MM.1S (cell line): ENCODE data around the gene CLTA.
"Not testable (repeated sequence)": the region's sequence is repeated elsewhere in the genome, so short reads cannot be mapped to it uniquely, and the experiment has no call there.

Experiments
- DNase-seq: peaks from one replicate; pipeline ENCODE4 v3.0.0-alpha.2; 2015
- H2AFZ ChIP-seq: fragments of 300-600 bp; sonication (generic); 2 replicates; pipeline ENCODE4 v1.6.0; 2016; ENCODE audit warnings: antibody characterized with exemption, low read length
- H3F3A ChIP-seq: fragments of 300-600 bp; sonication (generic); 2 replicates; pipeline ENCODE4 v1.6.1; 2016; ENCODE audit warnings: mild to moderate bottlenecking, antibody characterized with exemption, low read length, moderate library complexity, mixed read lengths; ENCODE audit not compliant: insufficient read depth
- H3K27ac ChIP-seq: fragments of 300-600 bp; sonication (generic); 2 replicates; pipeline ENCODE4 v1.5.1; 2016; ENCODE audit warnings: mild to moderate bottlenecking, low read length
- H3K27me3 ChIP-seq: fragments of 300-600 bp; sonication (generic); replicated peaks from 2 replicates; pipeline ENCODE4 v1.6.0; 2016; ENCODE audit warnings: low read length; ENCODE audit not compliant: insufficient read depth
- H3K36me3 ChIP-seq: fragments of 300-600 bp; sonication (generic); replicated peaks from 2 replicates; pipeline ENCODE4 v1.6.1; 2016; ENCODE audit warnings: mild to moderate bottlenecking, low read length, mixed read lengths; ENCODE audit not compliant: insufficient read depth
- H3K4me1 ChIP-seq: fragments of 300-600 bp; sonication (generic); 2 replicates; pipeline ENCODE4 v1.6.1; 2016; ENCODE audit warnings: low read length, mixed read lengths
- H3K4me2 ChIP-seq: fragments of 300-600 bp; sonication (generic); 2 replicates; pipeline ENCODE4 v1.6.0; 2016; ENCODE audit warnings: low read depth, low read length
- H3K4me3 ChIP-seq: fragments of 300-600 bp; sonication (generic); 2 replicates; pipeline ENCODE4 v1.5.1; 2016; ENCODE audit warnings: low read length, mixed read lengths
- H3K79me2 ChIP-seq: fragments of 300-600 bp; sonication (generic); 2 replicates; pipeline ENCODE4 v1.6.1; 2016; ENCODE audit warnings: mixed run types, low read length, mixed read lengths
- H3K9ac ChIP-seq: fragments of 300-600 bp; sonication (generic); 2 replicates; pipeline ENCODE4 v1.6.1; 2016; ENCODE audit warnings: low read length, mixed read lengths
- H3K9me2 ChIP-seq: fragments of 300-600 bp; sonication (generic); replicated peaks from 2 replicates; pipeline ENCODE4 v1.6.1; 2016; ENCODE audit warnings: mild to moderate bottlenecking, low read length, mixed read lengths; ENCODE audit not compliant: insufficient read depth
- H3K9me3 ChIP-seq: fragments of 300-600 bp; sonication (generic); replicated peaks from 2 replicates; pipeline ENCODE4 v1.6.1; 2016; ENCODE audit warnings: mild to moderate bottlenecking, low read length, mixed read lengths; ENCODE audit not compliant: insufficient read depth
- H4K20me1 ChIP-seq: fragments of 300-600 bp; sonication (generic); 2 replicates; pipeline ENCODE4 v1.6.1; 2016; ENCODE audit warnings: mild to moderate bottlenecking, low read length, moderate library complexity, mixed read lengths; ENCODE audit not compliant: insufficient read depth
- CTCF ChIP-seq: fragments of 300-600 bp; sonication (generic); IDR thresholded peaks from 2 replicates; pipeline ENCODE4 v1.5.1; 2016; ENCODE audit warnings: antibody characterized with exemption, low read length, mixed read lengths
- EZH2 ChIP-seq: fragments of 300-600 bp; sonication (generic); optimal IDR thresholded peaks from 2 replicates; pipeline ENCODE3; 2017; ENCODE audit warnings: low read depth, mild to moderate bottlenecking, antibody characterized with exemption, low read length, mixed read lengths
- EZH2phosphoT487 ChIP-seq: fragments of 300-600 bp; sonication (generic); IDR thresholded peaks from 2 replicates; pipeline ENCODE4 v1.6.1; 2018; ENCODE audit warnings: antibody characterized with exemption, low read length

The CLTA gene

GRCh38 chr9:36222449-36222848 is 31.7 kb downstream of the CLTA start:
- no peak for DNase-seq
- Histone ChIP-seq H3K4me3 (no peak overlapping the region), H3K4me2 (no peak overlapping the region), H3K9me2 (no peaks in the 10 kb centered on the region), H2AFZ (no peak overlapping the region), H3F3A (no peaks in the 10 kb centered on the region), H3K4me1 (no peaks in the 10 kb centered on the region), H3K36me3 (peaks cover 5% of the 10 kb centered on the region), H3K27me3 (no peaks in the 10 kb centered on the region), H3K9ac (no peak overlapping the region), H3K27ac (no peak overlapping the region), H3K9me3 (no peaks in the 10 kb centered on the region), H3K79me2 (no peaks in the 10 kb centered on the region), H4K20me1 (no peaks in the 10 kb centered on the region)
- TF ChIP-seq CTCF (no peak), EZH2phosphoT487 (no peak), EZH2 (no peak)

- no peaks in the 10 kb centered on the region for H3K79me2 ChIP-seq
- no peaks in the 10 kb centered on the region for H4K20me1 ChIP-seq
- no peaks in the 10 kb centered on the region for H3K9me2 ChIP-seq
Measured at GRCh38 chr9:36237230-36237629, 46.5 kb downstream of the CLTA start.

GRCh38 chr9:36239205-36239604 is 48.5 kb downstream of the CLTA start:
- not testable (repeated sequence) for H3F3A ChIP-seq, H4K20me1 ChIP-seq, DNase-seq, H3K9me3 ChIP-seq, H3K27ac ChIP-seq, H3K27me3 ChIP-seq, H3K9me2 ChIP-seq, H3K4me3 ChIP-seq, H3K4me1 ChIP-seq, H3K4me2 ChIP-seq, H3K36me3 ChIP-seq, H3K9ac ChIP-seq, H3K79me2 ChIP-seq, H2AFZ ChIP-seq

More at GRCh38 chr9:36237230-36237629, 46.5 kb downstream of the CLTA start:
- TF ChIP-seq EZH2 (no peak), CTCF (no peak), EZH2phosphoT487 (no peak)
- DNase-seq: no peak
- Histone ChIP-seq H3K27ac (no peak overlapping the region), H3K4me2 (no peak overlapping the region), H3F3A (no peaks in the 10 kb centered on the region), H3K4me1 (no peaks in the 10 kb centered on the region), H3K36me3 (no peaks in the 10 kb centered on the region), H3K9me3 (no peaks in the 10 kb centered on the region), H3K4me3 (no peak overlapping the region), H3K9ac (no peak overlapping the region), H3K27me3 (no peaks in the 10 kb centered on the region), H2AFZ (no peak overlapping the region)

GRCh38 chr9:36239675-36240074 is 49.0 kb downstream of the CLTA start:
- not testable (repeated sequence) for H3K9ac ChIP-seq, H3K9me2 ChIP-seq, H3K4me2 ChIP-seq, H4K20me1 ChIP-seq, H3K36me3 ChIP-seq, H3F3A ChIP-seq, H3K9me3 ChIP-seq, H3K79me2 ChIP-seq, H3K4me3 ChIP-seq, DNase-seq, H3K4me1 ChIP-seq, H3K27me3 ChIP-seq, H2AFZ ChIP-seq, H3K27ac ChIP-seq
